PFSK-1 (cell line): ENCODE measurements around the gene NECTIN1.

Experiments used
- POLR2AphosphoS5 ChIP-seq: IDR thresholded peaks from 2 replicates; pipeline ENCODE4 v1.6.1; 2012; ENCODE audit warnings: low read depth, mild to moderate bottlenecking, control low read depth, low read length, moderate library complexity
- TAF1 ChIP-seq: IDR thresholded peaks from 2 replicates; pipeline ENCODE4 v1.6.1; 2012; ENCODE audit warnings: low read length, control low read depth, borderline replicate concordance; ENCODE audit not compliant: insufficient read depth

DNA sequence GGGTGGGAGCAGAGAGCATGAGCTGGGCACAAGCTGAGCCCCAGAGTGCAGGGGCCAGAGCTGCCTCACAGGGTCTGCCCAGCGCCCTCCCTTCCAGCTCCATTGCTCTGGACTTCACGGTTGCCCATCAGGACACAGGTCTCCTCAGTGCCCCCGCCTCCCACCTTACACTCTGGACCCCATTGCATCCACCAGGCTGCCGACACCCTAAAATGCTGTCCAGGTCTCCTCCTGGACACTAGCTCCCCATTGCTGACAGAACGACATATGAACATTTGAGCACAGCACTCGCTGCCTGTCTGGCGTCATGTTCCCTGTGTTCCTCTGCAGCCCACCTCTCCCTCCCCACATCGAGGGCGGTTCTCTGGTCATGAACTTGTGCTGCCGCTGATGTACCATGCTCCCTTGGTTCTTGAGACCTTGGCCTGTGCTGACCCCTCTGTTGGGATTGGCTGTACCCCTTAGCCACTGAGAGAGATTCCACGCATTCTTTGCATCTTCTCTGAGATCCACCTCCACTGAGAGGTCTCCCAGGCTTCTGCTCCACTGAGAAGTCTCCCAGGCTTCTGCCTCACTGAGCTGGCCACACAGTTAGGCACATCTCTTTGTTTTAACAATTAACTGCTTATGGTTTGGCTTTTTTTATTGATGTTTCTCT is 34.2 kb upstream of the NECTIN1 start:
- TF ChIP-seq POLR2AphosphoS5 (no peak), TAF1 (no peak)
